Measurements from ENCODE around the gene BMP2K. TPM values are rescaled to one million over a fixed set of nuclear protein-coding genes. Genes with fewer than 3 reads are reported as not detected.

Gene BMP2K
- total RNA-seq (2014; rRNA removed; shearing (Covaris generic)) = 14.1 and 26.5 TPM in 2 replicates

DNA sequence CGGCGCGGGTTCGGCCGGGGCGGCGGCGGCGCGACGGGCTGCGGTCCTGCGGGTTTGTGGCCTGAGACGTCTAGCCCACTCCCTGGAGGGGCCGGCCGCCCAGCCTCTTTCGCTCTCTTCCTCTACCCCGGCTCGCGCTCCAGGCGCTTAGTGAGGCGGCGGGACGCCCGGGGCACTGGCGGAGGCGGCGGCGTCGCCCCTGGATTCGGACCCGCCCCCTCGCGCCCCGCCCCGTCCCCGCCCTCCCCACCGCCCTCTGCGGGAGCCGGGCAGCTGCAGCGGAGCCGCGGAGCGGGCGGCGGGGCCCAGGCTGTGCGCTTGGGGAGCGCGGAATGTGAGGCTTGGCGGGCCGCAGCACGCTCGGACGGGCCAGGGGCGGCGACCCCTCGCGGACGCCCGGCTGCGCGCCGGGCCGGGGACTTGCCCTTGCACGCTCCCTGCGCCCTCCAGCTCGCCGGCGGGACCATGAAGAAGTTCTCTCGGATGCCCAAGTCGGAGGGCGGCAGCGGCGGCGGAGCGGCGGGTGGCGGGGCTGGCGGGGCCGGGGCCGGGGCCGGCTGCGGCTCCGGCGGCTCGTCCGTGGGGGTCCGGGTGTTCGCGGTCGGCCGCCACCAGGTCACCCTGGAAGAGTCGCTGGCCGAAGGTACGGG is at the start of gene BMP2K:
TSS of gene BMP2K (plus strand) at position 272 of the 650 bp plus-strand sequence. CDS start at position 466, 194 bp downstream.
- peak; percentile 60 for DNase-seq (ENCODE audit: low read depth)

DNA sequence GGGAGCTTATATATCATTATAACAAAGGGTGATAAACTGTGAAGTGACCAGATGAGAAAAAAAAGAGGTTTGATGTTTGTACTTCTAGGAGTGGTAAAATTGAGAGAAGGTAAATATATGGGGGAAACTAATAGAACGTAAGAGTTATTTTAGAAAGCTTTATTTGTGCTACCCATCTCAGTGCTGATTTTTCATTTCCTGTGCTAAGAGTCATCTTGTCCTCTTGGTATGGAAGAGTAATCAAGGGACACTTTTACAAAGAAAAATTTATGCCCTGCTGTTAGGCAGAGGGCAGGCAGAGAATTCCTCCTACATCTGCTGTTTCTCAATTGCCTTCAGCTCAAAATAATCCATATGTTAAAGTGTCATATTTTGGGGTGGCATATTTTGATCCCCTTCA is 49.6 kb upstream of the BMP2K start:
- no peak for DNase-seq (ENCODE audit: low read depth)

DNA sequence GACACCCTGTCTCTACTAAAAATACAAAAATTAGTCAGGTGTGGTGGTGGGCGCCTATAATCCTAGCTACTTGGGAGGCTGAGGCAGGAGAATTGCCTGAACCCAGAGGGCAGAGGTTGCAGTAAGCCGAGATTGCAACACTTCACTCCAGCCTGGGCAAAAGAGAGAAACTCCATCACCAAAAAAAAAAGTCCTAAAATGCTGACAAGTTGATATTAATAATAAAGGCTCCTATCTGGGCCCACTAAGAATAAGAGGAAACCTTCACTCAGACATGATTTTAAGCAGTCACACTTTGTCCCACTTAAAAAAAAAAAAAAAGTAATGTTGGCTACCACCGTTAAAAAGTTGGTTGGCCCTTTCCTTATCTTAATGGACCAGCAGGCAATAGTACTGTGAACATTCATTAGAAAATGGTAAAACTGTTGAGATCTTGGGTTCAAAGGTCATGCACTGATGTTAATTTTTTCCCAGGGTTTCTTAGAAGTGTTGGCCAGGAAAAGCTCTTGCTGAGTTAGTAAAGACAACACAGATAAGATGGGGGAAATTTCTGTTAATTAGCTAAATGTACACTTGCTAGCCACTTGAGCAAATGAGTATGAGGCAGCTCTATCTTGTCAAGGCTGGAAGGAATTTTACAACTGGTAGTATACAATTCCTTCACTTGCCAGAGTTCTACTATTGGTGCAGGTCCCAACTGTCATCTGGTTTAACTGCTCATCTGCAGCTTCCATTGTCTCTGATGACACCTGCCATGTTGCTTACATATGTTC is 43.6 kb upstream of the BMP2K start:
- DNase-seq (ENCODE audit: low read depth) = no peak

GRCh38 chr4:78734441-78735162 is 41.5 kb upstream of the BMP2K start:
- no peak for DNase-seq (ENCODE audit: low read depth)

DNA sequence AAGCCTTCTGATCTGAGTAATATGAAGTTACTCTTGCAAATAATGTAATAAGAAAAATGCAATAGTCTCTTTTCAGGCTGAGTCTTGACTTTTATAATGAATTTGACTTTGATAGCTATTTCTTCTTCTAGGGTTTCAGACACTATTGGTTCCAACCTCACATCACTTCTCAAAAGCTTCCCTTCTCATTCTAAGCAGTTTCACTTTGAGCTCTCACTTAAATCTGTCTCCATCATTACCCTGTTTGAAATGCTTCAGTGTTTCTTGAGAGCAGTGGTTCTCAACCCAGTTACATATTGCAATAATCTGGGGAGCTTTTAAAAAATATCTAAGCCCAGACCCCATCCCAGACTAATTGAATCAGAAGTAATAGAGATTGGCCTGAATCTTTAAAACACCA is 40.5 kb upstream of the BMP2K start:
- DNase-seq (ENCODE audit: low read depth) = no peak

DNA sequence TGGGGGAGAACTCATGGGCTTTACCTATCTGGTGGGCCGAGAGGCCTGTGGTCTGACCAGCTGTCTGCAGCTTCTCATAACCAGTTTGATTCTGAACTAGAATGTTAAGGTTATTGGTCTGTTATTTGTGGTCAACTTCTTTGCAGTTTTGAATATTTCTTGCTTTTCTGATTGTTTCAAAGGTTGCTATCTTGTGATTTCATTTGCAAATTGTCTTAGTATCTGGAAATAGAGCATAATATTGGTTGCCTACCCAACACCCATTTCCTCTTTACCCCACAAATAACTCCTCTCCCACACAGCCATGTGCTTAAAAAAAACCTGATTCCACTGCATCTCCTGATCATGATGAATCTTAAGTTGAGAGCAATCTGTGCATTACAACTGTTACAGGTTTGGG is 39.1 kb upstream of the BMP2K start:
- DNase-seq (ENCODE audit: low read depth) = no peak

DNA sequence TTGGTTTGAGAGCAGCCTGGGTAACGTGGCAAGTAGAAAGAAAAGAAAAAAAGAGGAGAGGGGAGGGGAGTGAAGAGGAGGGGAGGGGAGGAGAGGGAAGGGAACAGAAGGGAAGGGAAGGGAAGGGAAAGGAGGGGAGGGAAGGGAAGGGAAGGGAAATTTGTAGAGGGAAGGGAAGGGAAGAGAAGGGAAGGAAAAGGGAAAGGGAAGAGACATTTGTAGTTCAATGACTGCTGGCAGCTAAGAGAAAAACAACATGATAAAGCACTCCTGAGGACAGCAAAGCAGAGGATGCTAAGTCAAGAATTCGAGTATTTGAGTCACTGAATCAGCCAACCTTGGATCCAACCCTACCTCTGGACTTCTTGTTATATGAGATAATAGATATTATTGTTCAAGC is 38.2 kb upstream of the BMP2K start:
- no peak for DNase-seq (ENCODE audit: low read depth)

DNA sequence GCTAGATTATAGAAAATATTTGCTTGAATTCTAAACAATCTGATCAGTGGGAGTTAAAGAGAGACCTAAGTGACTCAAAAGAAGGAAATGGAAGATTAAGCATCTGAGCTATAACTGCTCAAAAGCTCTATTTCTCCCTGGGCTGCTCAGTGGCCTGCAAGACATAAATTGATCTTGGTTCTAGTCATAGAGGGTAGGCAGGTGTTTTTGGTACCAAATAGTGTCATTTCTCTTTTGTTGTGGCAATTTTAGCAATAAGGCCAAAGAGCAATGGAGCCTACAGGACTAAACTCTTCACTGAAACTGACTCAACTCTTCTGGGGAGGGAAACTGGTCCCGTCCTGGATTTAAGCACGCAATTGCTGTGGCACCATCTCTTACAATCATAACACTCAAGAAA is 33.9 kb upstream of the BMP2K start:
- DNase-seq (ENCODE audit: low read depth) = no peak

DNA sequence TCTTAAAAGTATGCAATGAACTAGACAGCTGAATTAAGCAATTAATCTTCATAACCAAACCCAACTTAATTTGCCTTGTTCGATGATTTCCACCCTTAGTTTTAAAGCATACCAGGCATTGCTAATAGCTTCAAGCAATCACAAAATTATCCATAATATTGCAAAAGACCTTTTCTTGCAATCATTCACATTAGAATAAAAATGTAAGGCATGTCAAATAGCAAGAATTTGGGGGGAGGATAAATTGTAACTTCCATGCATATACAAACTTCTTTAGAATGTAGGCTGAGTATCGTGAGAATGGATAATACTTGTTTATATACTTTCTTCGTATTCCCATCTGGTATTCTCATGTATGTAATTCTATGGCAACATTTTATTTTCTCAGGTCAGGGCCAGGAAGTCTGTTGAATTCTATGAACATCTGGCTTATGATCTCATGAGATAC is 28.7 kb upstream of the BMP2K start:
- no peak for DNase-seq (ENCODE audit: low read depth)

DNA sequence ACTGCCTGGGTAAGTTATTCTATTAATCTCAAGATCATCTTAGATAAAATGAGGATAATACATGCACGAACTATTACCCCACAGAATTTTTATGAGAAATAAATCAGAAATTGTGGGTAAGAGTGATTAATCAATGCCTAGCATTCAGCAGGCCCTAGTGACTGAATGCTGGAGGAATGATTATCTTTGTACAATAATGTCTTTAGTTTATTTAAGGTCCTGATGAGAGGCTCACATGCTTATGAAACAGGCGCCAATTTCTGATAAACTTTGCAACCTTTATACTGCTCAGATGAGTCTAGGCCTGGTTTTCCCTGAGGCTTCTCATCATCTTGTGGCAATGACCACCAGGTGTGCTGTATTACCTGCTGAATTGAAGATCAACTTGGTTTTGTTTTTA is 27.8 kb upstream of the BMP2K start:
- no peak for DNase-seq (ENCODE audit: low read depth)

DNA sequence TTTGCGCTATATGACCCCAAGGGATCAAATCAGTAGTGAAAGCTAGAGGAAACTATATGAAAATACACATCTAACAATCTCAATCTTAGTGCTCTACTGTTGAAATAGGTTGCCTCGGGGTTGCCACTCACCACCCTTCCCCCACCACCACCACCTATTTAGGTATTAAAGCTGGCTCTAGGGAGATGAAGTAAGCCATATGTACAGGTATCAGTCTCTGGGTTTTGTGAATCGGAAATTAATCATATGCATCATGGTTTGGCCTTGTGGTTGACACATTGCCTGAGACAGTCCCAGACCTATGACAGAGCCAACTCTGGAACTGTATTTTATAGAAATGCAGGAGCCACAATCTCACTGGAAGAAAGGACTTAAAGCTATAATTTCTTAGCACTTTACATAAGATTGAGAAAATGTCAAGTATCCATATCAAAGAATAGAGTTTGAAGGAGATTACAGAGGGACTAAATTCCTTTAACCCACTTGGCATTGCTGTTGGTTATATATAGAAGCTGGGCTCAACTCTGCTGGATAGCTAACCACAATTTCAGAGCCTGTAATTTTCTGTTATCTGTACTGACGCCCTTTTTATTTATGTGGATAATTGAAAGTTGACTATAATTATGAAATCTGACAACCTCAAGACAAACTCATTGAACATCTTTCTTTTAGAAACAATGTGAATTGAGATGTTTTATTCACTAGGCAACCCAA is 26.7 kb upstream of the BMP2K start:
- no peak for DNase-seq (ENCODE audit: low read depth)

DNA sequence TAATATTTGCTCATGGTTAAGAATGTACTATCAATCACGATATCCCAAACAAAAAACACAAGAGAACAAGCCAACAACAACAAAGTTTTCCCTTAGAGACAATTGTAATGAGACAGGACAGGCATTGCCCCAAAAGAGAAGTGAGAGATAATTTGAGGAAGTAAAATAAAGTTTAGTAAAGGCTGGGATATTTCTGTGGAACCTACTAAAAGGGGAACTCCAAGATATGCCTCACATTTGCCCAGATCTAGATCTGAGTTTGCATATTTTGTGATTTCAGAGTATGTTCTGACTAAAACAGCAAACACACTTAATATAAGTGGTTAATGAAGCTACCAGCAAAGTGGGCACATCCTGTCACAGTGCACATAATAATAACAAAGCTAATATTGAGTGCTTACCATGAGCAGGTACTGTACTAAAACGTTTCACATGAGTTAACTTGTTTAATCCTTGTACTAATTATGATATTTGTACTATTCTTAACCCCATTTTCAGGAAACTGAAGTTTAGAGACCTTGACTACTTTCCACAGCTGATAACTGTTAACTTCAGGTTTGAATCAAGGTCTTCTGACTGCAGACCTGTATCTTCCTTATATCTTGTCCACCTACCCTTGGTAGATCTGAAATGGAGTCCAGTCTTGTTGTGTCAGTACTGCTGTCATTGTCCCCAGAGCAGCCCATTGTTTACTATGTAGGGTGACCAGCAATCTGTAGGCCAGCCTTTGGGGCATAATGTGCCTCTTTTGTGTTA is 26.0 kb upstream of the BMP2K start:
- DNase-seq (ENCODE audit: low read depth) = no peak

- DNase-seq (ENCODE audit: low read depth) = no peak
Measured at GRCh38 chr4:78753091-78753490, 23.1 kb upstream of the BMP2K start.

GRCh38 chr4:78754872-78755271 is 21.3 kb upstream of the BMP2K start:
- no peak for DNase-seq (ENCODE audit: low read depth)

DNA sequence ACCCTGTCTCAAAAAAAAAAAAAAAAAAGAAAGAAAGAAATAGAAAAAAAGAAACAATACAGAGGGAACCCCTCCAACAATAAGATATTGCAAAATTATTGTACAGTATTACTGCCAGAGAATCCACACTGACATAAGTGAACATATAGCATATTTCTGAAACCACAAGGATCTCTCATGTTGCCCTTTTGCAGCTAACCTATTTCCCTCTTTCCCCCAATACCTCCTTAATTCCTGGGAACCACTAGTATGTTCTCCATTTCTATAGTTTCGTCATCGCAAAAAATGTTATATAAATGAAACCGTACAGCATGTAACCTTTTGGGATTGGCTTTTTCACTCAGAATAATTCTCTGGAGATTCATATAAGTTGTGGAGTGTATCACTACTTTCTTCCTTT is 20.0 kb upstream of the BMP2K start:
- no peak for DNase-seq (ENCODE audit: low read depth)

GRCh38 chr4:78756776-78757175 is 19.4 kb upstream of the BMP2K start:
- no peak for DNase-seq (ENCODE audit: low read depth)

GRCh38 chr4:78757574-78757973 is 18.6 kb upstream of the BMP2K start:
- no peak for DNase-seq (ENCODE audit: low read depth)

DNA sequence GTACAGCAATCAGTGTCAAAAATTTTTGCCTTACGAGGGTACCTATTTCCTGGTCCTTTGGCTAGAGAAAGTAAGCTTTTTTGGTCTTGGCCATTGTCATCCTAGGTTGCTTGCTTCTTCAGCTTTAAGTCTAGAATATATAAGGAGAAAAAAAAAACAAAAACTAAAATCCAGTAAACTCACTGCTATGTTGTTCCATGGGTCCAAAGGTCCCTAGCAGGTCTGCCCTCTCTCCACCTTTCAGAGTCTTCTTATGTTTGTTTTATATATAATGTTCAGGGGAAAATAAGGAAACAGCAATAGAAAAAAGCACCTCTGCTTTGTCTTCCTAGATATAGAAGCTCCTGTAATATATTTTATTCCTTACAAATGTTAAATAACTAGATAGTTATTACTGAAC is 18.1 kb upstream of the BMP2K start:
- no peak for DNase-seq (ENCODE audit: low read depth)

- no peak for DNase-seq (ENCODE audit: low read depth)
Measured at GRCh38 chr4:78762529-78762928, 13.6 kb upstream of the BMP2K start.

DNA sequence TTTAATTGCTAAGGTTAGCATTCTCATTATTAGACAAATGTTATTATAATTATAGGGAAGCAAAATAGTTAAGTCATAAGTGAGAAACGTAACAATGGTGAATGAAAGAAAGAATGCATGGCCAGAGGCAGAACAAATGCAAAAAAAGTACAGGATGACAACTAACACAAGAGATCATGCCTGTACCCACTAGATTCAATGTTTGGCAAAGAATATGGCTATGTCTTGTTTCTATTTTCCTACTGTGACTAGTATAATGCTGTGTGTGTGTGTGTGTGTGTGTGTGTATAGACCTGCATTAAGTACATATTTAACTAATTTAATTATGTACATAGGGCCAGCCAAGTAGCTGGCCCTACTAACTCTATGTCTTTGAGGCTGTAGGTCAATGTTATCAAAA is 12.9 kb upstream of the BMP2K start:
- DNase-seq (ENCODE audit: low read depth) = no peak

- no peak for DNase-seq (ENCODE audit: low read depth)
Measured at GRCh38 chr4:78763763-78764387, 12.3 kb upstream of the BMP2K start.
